Osteocyte (in vitro differentiated cells): ENCODE measurements around the gene ACVR1B. TPM values are rescaled to one million over a fixed set of nuclear protein-coding genes. Genes with fewer than 3 reads are reported as not detected.

Experiments used
- DNase-seq: peaks from one replicate; pipeline ENCODE4 v3.0.0; 2021; ENCODE audit warnings: mixed read lengths; ENCODE audit not compliant: unreplicated experiment; ENCODE audit errors: extremely low spot score
- H3K27ac Mint-ChIP-seq: one replicate; pipeline ENCODE4 v1.8.0; 2021; ENCODE audit warnings: mild to moderate bottlenecking, mixed read lengths; ENCODE audit not compliant: unreplicated experiment
- H3K27me3 Mint-ChIP-seq: one replicate; pipeline ENCODE4 v1.8.0; 2021; ENCODE audit warnings: mixed read lengths; ENCODE audit not compliant: unreplicated experiment
- H3K36me3 Mint-ChIP-seq: one replicate; pipeline ENCODE4 v1.8.0; 2021; ENCODE audit warnings: mixed read lengths; ENCODE audit not compliant: unreplicated experiment
- H3K4me1 Mint-ChIP-seq: one replicate; pipeline ENCODE4 v1.8.0; 2021; ENCODE audit warnings: mixed read lengths; ENCODE audit not compliant: unreplicated experiment
- H3K4me3 Mint-ChIP-seq: one replicate; pipeline ENCODE4 v1.8.0; 2021; ENCODE audit warnings: mild to moderate bottlenecking, moderate library complexity, mixed read lengths; ENCODE audit not compliant: unreplicated experiment
- H3K9me3 Mint-ChIP-seq: one replicate; pipeline ENCODE4 v1.8.0; 2021; ENCODE audit warnings: mixed read lengths; ENCODE audit not compliant: unreplicated experiment
- CTCF ChIP-seq: fragments of 200-600 bp; sonication (generic); IDR thresholded peaks from 2 replicates; pipeline ENCODE4 v1.5.0; 2021; ENCODE audit warnings: antibody characterized with exemption, mild to moderate bottlenecking, moderate library complexity
- total RNA-seq: library from RNA; stranded (reverse); gene quantifications from 2 replicates; pipeline ENCODE4 v1.2.1, GENCODE V29; 2021

ACVR1B gene
- total RNA-seq, 1 donor from 2014 or later: 15.8 TPM

DNA sequence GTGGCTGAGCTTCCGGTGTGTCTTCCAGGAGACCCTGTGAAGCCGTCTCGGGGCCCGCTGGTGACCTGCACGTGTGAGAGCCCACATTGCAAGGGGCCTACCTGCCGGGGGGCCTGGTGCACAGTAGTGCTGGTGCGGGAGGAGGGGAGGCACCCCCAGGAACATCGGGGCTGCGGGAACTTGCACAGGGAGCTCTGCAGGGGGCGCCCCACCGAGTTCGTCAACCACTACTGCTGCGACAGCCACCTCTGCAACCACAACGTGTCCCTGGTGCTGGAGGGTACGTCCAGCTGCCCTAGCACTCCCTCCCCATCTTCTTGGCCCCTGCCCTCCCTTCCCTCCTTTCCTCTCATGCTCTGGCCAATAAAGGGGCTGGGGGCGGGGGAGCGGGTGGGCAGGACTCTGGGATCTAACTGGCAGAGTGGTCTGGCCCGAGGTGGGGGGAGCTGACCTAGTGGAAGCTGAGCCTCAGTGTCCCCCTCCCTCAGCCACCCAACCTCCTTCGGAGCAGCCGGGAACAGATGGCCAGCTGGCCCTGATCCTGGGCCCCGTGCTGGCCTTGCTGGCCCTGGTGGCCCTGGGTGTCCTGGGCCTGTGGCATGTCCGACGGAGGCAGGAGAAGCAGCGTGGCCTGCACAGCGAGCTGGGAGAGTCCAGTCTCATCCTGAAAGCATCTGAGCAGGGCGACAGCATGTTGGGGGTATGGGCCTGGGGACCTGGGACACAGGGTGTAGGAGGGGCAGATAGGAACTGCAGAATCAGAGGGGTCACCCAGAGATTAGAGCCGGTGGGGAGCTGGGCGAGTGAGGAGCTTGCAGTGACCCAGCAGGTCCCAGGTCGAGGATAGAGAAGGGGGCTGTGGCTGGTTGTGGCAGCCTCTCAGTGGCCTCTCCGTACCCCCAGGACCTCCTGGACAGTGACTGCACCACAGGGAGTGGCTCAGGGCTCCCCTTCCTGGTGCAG is 38.1 kb upstream of the ACVR1B start:
- Mint-ChIP-seq H3K36me3 (no peaks in the 10 kb centered on the region), H3K9me3 (no peaks in the 10 kb centered on the region), H3K27me3 (no peaks in the 10 kb centered on the region), H3K4me1 (peaks cover 12% of the 10 kb centered on the region), H3K4me3 (no peak overlapping the region), H3K27ac (no peak overlapping the region)
- no peak for TF ChIP-seq CTCF
- no peak for DNase-seq

DNA sequence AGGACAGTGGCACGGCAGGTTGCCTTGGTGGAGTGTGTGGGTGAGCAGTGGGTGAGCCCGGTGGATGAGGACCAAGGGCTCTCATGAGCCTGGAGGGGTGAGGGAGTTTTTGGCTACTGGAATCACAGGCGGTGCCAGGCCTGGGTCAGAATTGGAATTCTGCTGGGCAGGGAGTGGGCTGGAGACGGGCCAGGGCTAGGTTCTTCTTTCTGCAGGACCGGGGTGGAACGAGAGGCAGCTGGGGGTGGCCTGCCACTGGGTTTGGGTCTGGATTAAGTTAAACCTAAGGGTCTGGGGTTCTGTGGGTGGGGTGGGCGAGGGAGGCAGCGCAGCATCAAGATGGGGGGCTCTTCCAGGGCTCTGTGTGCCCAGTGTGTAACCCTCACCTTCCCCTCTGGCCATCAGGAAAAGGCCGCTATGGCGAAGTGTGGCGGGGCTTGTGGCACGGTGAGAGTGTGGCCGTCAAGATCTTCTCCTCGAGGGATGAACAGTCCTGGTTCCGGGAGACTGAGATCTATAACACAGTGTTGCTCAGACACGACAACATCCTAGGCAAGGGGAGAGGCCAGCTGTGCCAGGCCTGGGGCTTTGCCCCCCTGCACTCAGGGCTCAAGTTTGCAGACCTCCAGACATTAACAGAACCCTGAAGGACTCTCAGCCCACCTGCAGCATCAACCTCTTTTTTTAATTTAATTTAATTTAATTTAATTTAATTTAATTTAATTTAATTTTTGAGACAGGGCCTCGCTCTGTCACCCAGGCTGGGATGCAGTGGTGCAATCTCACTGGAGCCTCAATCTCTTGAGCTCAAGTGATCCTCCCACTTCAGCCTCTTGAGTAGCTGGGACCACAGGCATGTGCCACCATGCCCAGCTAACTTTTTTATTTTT is 37.2 kb upstream of the ACVR1B start:
- H3K36me3 Mint-ChIP-seq: no peaks in the 10 kb centered on the region
- H3K4me3 Mint-ChIP-seq: no peak overlapping the region
- no peak for DNase-seq
- no peaks in the 10 kb centered on the region for H3K27me3 Mint-ChIP-seq
- no peak for TF ChIP-seq CTCF
- H3K9me3 Mint-ChIP-seq: no peaks in the 10 kb centered on the region
- peaks cover 12% of the 10 kb centered on the region for H3K4me1 Mint-ChIP-seq
- H3K27ac Mint-ChIP-seq: no peak overlapping the region

DNA sequence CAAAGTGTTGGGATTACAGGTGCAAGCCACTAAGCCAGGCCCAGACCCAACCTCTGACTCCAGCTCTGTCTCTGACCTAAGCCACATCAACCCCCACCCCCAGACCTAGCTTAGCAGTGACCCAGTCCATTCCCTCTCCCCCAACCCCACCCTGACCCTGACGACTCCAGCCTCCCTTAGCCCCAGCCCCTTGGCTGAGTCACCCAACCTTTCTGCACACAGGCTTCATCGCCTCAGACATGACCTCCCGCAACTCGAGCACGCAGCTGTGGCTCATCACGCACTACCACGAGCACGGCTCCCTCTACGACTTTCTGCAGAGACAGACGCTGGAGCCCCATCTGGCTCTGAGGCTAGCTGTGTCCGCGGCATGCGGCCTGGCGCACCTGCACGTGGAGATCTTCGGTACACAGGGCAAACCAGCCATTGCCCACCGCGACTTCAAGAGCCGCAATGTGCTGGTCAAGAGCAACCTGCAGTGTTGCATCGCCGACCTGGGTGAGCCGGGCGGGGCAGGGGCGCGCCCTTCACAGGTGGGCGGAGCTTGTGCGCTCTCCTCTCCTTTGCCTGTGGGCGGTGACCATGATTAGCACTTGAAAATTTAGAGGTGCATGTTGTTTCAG is 36.4 kb upstream of the ACVR1B start:
- no peak for DNase-seq
- no peak overlapping the region for H3K4me3 Mint-ChIP-seq

GRCh38 chr12:51915951-51916350 is 35.5 kb upstream of the ACVR1B start:
- no peaks in the 10 kb centered on the region for H3K9me3 Mint-ChIP-seq
- H3K27ac Mint-ChIP-seq: no peak overlapping the region
- H3K4me3 Mint-ChIP-seq: no peak overlapping the region
- no peaks in the 10 kb centered on the region for H3K27me3 Mint-ChIP-seq
- TF ChIP-seq CTCF: no peak
- DNase-seq: no peak
- peaks cover 6% of the 10 kb centered on the region for H3K4me1 Mint-ChIP-seq
- H3K36me3 Mint-ChIP-seq: no peaks in the 10 kb centered on the region

More for the DNA sequence above, 36.4 kb upstream of the ACVR1B start:
- Mint-ChIP-seq H3K9me3 (no peaks in the 10 kb centered on the region), H3K27me3 (no peaks in the 10 kb centered on the region), H3K36me3 (no peaks in the 10 kb centered on the region), H3K4me1 (peaks cover 9% of the 10 kb centered on the region), H3K27ac (no peak overlapping the region)
- TF ChIP-seq CTCF: no peak
